ENCODE data around the gene TTLL9.

DNA sequence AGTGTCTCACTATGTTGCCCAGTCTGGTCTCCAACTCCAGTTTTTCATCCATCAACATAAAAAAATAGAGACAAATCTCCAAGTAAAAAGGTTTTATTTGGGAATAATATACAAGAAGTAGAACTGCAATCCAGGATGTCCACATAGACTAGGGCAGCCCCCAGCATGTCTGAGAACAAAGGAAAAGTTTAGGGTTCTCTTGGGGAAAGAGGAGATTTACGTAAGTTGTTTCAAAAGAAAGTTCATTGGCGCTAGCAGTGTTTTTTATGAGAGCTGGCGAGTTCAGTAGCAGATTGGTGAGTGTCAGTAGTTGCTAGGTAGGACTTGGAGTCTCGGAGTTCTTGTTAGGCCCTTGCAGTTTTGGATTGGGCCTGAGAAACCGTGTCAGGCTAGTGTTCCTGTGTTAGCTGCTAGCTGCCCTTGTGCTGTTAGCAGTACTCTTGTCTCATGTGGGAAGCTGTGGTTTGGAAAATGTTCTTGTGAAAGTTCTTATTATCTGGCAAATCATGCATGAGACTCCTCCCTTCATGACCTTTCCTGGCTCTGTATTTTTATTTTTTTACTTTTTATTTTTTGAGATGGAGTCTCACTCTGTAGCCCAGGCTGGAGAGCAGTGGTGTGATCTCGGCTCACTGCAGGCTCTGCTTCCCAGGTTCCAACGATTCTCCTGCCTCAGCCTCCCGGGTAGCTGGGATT, 24.7 kb downstream of the TTLL9 start:
- TF ChIP-seq, protein P1, sequence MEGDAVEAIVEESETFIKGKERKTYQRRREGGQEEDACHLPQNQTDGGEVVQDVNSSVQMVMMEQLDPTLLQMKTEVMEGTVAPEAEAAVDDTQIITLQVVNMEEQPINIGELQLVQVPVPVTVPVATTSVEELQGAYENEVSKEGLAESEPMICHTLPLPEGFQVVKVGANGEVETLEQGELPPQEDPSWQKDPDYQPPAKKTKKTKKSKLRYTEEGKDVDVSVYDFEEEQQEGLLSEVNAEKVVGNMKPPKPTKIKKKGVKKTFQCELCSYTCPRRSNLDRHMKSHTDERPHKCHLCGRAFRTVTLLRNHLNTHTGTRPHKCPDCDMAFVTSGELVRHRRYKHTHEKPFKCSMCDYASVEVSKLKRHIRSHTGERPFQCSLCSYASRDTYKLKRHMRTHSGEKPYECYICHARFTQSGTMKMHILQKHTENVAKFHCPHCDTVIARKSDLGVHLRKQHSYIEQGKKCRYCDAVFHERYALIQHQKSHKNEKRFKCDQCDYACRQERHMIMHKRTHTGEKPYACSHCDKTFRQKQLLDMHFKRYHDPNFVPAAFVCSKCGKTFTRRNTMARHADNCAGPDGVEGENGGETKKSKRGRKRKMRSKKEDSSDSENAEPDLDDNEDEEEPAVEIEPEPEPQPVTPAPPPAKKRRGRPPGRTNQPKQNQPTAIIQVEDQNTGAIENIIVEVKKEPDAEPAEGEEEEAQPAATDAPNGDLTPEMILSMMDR (IDR thresholded peaks at IDR 0.05) = no peak
- TF ChIP-seq EP300 (IDR thresholded peaks at IDR 0.05) = no peak

Data from stomach (tissue), 4 donors.